ENCODE measurements around the gene JMY.

JMY gene, protein sequence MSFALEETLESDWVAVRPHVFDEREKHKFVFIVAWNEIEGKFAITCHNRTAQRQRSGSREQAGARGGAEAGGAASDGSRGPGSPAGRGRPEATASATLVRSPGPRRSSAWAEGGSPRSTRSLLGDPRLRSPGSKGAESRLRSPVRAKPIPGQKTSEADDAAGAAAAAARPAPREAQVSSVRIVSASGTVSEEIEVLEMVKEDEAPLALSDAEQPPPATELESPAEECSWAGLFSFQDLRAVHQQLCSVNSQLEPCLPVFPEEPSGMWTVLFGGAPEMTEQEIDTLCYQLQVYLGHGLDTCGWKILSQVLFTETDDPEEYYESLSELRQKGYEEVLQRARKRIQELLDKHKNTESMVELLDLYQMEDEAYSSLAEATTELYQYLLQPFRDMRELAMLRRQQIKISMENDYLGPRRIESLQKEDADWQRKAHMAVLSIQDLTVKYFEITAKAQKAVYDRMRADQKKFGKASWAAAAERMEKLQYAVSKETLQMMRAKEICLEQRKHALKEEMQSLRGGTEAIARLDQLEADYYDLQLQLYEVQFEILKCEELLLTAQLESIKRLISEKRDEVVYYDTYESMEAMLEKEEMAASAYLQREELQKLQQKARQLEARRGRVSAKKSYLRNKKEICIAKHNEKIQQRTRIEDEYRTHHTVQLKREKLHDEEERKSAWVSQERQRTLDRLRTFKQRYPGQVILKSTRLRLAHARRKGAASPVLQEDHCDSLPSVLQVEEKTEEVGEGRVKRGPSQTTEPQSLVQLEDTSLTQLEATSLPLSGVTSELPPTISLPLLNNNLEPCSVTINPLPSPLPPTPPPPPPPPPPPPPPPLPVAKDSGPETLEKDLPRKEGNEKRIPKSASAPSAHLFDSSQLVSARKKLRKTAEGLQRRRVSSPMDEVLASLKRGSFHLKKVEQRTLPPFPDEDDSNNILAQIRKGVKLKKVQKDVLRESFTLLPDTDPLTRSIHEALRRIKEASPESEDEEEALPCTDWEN

DNA sequence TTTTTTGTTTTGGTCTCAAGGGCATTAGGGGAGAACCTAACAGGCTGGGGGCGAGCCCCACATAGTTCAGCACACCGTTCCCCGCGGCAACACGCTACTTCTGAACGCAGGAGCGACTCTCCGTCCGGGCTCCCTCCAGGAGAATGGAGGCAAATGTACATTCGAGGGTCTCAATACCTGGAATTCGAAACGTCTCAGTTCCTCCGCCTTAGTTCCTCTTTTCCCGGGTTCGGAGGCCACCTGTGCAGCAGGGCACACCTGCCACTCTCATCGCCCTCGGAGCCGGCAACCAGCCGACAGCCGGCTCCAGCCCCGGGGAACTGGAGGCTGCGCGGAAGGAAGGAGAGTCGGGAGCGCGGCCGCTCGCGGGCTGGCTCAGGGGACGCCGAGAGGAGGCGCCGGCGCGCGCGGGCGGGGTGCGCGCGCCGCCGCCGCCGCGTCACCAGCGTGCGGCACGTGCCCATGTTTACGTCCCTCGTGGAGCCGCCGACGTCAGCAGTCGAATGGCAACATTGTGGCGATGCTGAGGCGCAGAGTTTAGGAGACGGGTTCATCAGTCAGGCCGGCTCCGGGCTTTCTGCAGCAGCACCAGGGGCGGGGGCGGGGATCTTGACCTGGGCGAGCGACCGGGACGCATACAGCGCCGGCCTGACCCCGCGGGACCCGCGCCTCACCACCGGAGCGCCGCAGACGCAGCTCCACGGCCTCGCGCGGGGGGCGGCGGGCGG is at the start of gene JMY:
Gene JMY (plus strand): TSS at position 498 of the 728 bp plus-strand sequence. CDS start 520 bp downstream, outside the sequence.
- DNase-seq (ENCODE audit: low spot score), result peak; percentile 89

DNA sequence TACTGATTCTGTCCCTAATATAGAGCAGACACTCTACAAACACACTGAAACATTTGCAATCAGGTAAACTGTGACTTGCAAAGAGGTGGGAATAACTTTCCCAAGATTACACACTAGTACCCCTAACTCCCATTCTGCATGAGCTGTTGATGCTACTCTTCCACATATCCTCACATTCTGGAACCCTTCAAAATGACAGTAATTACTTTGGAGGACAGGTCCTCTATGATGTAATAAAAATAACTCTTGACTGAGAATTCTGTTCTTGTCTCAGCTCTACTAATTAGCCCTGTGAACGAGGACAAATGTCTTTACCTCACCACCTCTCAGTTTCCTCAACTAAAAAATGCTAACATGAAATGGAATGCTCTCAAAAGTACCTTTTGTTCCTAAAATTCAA is 49.5 kb upstream of the JMY start:
- no peak for DNase-seq (ENCODE audit: low spot score)

DNA sequence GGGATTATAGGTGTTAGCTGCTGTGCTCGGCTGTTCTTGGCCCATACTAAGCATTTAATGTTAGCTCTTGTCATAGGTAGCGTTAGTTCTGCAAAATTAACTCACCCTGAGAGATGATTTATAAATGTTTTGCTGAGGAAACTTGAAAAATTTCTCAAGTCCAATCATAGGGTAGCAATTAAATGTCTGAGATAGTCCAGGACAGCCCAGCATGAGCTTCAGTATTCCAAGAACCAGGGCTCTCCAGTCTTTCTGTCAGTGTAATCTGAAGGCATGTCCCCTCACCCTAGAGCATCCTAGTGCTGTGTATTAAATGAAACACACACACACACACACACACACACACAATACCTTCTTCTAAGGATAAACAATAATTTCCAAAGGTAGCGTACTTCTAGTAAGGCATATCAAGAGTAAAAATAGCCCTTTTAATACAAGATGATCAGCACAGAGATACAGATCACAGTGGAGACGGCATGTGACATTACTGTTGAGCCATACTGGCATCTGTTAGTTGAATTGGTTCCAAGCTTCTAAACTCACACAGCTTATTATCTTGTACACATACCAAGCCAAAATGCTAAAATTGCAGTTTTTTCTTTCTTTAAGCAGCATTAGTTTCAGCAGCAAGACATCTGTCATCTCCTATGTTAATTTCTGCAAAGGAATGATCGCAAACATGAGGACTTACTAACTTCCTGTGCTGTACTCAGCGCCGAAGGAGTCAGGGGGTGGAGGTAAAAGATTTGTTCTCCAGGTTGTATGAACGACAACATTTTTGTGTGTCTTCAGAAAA is 46.3 kb upstream of the JMY start:
- DNase-seq (ENCODE audit: low spot score), result no peak

DNA sequence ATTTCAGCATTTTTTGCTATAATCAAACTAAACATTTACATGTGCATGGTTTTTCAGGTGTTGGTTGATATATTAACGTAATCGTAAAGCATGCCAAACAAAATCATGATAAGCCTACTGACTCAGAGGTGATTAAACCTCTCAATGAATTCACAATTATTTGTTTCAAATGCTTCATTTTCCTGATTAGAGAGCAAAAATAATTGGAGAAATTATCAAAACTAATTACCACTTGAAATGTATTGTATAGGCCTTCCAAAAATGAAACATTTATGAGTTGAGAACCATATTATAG is 45.7 kb upstream of the JMY start:
- DNase-seq (ENCODE audit: low spot score), result no peak

DNA sequence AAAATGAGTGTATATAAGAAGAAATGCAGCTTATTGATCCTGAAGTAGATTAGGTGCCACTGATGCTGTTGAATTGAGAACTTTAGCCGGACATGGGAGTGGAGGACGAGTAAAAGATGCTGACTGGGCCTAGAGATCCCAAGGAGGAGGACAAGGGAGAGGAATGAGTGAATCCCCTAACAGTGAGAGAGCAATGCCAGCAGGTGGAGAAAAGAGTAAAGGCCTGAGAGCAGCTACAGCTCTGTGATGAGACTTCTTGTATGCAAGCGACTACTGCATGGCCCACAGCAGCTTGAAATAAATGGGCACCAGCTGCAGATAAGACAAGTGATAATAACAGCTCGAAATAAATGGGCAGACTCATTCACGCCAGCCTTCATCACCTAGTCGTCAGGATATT is 44.5 kb upstream of the JMY start:
- no peak for DNase-seq (ENCODE audit: low spot score)

DNA sequence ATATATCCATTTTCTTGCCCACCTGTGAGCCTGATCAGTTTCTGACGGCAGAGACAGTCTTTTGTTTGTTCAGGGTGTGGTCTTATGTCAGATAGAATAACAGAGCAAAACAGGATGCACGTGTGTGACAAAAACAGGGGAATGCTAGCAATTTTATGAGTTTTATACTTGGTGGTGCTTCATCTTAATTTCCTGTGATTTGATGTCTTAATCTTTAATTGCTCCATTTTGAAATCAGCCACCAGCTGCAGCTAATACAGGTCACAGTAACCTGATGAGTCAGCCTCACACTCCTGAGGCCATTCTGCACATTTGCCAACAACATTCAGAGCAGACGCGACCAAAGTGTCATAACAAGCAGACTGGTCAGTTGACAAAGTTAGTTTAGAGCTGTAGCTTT is 42.3 kb upstream of the JMY start:
- no peak for DNase-seq (ENCODE audit: low spot score)

DNA sequence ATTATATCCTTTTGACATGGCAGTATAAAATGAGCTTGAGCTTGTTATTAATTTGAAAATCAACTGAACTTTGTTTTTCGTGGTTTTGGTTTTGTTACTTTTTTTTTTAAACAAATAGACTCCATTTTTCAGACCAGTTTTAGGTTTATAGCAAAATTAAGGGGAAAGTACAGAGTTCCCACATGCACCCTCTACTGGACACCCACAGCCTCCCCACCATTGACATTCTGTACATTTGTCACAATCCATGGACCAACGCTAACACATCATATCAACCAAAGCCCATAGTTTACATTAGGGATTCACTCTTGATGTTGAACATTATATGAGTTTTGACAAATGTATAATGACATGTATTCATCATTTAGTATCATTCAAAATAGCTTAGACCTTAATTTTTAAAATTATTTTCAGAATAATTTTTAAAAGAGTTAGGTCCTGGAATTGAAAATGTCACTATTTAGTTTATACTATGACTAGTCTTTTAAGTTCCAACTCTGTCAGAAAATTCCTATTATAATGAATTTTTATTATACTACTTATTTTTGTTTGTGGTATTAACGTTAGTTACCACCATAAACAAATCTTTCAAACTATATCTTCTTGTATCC is 35.3 kb upstream of the JMY start:
- DNase-seq (ENCODE audit: low spot score), result peak; percentile 16

DNA sequence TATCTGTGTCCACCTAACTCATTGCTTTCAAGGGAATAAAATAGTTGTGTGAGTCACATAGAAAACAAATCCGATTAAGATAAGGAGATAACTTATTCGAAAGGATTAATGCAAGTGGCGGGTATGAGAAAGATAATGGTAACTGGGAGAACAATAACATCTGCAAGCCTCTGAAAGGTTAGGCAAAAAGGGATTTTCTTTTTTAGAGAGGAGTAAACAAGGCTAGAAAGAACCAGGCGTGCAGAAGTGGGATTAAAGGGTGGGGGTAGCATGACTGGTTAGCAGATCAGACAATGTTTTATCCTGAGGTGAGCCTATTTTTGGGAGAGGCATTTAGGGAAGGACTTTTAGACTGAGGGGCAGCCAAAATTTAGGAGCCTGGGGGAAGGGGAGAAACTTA is 34.7 kb upstream of the JMY start:
- no peak for DNase-seq (ENCODE audit: low spot score)

DNA sequence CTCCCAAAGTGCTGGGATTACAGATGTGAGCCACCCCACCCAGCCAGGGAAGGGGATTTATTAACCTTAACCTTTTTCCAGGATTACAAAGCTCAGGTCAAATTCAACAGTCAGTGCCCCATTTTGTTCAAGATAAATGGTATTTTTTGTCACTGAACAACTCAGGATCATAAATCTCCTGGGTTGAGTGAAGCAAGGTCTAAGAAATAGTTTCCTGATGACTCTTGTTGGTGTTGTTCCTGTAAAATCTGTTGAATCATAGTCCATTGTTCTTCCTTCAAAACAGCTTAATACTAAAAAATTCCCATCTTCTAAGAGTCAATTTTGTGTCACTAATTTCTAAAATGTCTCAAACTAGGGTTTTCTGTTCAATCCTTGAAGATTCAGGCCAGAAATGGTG is 33.9 kb upstream of the JMY start:
- no peak for DNase-seq (ENCODE audit: low spot score)

DNA sequence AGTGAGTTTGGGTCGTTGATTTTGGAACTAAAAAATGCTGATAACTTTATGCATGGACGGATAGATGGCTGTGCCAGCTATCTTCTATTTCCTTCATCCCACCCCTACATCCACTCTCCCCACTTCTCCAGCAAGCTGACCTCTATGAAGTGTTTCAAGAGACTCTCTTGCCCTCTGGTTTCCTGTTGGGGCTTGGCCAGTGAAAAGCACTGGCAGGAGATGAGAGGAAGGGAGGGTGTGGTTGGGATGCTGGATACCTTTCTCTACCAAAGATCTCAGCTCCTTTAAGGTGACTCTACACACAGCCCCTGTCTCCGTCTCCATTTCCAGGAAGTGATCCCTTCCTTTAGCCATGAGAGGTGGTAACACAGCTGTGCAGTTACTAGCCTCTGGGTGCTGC is 30.0 kb upstream of the JMY start:
- DNase-seq (ENCODE audit: low spot score), result no peak

DNA sequence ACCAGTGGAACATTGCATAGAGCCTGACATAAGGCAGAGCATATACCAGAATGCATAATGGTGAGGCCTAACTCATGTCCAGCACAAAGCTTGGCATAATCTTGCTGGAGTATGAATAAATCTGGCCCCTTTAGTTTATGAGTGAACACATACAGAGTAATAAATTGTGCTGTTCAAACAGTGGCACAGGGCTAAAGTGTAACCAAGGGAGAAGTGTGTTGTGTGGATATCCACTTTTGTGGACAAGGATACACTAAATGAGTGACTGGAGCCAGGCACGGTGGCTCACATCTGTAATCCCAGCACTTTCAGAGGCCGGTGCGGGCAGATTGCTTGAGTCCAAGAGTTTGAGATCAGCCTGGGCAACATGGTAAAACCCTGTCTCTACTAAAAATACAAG is 29.4 kb upstream of the JMY start:
- no peak for DNase-seq (ENCODE audit: low spot score)

DNA sequence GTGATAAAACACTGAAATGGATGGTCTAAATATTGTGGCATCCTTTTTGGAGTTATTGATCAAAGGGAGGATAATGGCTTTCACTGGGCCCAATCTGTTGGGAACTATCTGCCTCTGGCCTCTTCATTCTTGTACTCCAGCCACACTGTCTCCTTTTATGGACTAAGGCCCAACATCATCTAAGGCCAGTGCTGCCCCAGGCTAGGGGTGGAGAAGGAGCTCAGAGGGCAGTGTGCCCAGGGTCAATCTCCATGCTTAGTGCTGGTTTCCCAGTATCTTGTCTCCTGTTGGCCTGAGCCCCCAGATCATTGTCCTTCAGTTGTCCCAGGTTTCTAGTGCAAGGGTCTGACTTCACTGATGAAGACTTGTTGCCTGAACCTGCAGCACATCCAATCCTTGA is 26.4 kb upstream of the JMY start:
- no peak for DNase-seq (ENCODE audit: low spot score)

DNA sequence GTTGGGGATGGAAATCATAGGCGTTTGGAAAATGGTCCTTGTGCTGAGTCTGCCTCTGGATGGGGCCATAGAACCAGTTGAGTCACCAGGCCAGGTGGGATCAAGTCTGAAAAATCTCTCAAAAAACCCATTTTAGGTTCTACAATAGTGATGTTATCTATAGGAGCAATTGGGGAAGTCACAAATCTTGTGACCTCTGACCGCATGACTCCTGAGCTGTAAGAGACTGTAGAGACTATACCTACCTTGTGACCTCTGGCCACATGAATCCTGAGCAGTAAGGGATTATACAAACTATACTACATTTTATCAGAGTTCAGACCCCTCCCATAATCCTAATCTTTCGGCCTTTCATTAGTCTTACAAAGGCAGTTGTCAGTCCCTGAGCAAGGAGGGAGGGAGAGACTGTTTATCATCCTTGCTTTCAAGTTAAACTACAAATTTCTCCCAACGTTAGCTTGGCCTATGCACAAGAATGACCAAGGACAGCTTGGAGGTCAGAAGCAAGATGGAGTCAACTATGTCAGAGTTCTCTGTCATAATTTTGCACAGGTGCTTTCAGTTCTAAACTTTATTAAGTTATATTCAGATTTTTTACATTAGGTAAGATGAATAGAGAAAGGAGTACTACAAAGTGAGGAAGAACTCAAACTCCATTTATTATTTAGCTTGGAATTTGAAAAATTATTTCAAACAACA is 11.5 kb upstream of the JMY start:
- DNase-seq (ENCODE audit: low spot score), result no peak

DNA sequence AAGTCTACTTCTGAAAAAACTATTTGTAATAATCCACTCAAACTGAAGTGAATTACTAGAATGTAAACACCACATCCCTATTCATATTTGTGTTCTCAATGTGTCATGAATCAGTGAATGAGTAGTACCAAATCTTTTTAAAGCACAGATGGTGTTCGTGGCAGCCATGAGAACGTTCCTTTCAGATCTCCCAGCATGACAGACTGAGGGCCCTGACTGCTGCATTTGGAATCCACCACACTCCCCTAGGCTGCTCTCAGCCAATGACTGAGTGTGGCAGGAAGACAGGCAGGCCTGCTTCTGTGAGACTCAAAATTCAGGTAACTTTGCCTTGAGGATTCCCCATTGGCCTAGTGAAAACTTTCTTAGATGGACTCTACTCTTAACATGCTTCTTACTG is 10.9 kb upstream of the JMY start:
- DNase-seq (ENCODE audit: low spot score), result no peak

DNA sequence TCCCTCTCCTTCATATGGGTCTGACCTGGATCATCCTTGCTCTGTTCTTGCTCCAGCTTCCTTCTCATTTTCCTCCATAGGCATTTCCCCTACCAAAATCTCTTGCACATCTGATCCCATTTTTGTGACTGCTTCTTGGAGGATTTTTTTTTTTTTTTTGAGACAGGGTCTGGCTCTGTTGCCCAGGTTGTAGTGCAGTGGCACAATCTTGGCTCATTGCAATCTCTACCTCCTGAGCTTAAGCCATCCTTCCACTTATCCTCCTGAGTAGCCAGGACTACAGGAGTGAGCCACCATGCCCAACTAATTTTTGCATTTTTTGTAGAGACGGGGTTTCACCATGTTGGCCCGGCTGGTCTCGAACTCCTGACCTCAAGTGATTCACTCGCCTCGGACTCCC is 10.5 kb upstream of the JMY start:
- no peak for DNase-seq (ENCODE audit: low spot score)

DNA sequence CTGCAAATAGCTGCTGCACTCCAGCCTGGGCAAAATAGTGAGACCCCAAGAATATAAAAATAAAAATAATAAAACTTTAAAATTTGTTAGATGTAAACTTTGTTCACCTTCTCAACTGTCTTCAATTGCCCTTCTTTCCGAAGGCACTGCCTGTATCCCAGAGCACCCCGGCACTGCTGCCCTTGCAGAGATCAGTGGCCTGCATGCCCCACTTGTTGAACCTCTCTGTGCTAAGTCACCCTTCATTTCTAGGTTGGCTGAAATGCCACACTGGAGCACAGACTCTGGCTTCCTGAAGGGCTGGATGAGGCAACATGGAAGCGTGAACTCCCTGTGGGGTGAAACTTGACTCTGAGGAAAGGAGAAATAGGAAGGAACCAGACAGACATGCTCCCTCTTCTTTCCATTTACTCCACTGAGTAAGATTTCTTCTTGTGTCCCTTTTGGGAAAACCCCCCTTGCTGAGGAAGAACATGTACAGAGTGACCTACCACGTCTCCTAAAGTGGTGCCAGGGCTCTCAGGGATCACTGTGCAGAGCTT is 8.4 kb upstream of the JMY start:
- no peak for DNase-seq (ENCODE audit: low spot score)

DNA sequence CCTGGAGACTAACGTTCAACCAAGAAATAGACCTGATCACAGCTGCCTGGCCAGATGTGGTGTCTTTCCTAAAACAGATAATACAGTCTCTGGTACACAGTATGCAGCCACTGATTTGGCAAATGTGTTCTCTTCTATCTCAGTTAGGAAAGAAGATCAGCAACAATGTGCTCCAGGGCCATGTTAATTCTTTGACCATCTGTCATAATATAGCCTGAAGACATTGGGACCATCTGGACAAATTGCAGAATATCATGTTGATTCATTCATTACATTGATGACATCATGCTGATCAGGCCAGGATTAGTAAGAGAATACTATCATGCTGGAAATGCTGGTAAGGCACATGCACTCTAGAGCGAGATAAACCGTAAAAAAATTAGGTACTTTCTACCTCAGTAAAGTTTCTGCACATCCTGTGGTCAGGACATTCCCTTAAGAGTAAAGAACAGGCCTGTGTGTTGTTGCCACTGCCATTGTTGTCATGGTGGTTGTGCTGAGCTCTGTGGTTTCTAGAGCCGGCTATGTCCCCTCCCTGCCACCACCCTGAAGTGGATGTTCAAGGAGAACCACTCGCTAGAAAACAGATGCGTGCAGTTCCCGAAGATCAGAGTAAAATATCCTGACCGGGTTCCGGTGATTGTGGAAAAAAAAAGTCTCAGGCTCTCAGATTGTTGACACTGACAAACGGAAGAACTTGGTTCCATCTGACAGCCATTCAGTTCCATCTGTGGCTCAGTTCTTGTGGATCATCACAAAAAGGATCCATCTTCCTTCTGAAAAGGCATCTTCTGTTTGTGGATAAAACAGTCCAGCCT is 6.4 kb upstream of the JMY start:
- DNase-seq (ENCODE audit: low spot score), result no peak

DNA sequence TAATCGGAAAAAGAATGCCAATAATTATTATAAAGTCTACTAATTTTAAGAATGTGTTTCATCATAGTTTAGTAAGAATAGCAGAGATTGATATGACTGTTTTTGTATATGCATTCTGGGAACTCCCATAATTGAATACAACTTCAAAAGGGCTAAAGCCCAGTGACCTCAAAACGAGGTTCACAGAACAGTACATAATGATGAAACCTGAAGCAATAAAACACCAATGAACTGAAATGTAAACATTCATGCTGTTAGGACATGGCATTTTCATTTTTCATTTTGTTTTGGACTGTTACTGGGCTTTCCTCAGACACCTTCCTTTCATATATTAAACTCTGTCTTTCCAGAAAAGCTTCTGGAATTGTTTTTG is 684 bp upstream of the JMY start:
- no peak for DNase-seq (ENCODE audit: low spot score)

DNA sequence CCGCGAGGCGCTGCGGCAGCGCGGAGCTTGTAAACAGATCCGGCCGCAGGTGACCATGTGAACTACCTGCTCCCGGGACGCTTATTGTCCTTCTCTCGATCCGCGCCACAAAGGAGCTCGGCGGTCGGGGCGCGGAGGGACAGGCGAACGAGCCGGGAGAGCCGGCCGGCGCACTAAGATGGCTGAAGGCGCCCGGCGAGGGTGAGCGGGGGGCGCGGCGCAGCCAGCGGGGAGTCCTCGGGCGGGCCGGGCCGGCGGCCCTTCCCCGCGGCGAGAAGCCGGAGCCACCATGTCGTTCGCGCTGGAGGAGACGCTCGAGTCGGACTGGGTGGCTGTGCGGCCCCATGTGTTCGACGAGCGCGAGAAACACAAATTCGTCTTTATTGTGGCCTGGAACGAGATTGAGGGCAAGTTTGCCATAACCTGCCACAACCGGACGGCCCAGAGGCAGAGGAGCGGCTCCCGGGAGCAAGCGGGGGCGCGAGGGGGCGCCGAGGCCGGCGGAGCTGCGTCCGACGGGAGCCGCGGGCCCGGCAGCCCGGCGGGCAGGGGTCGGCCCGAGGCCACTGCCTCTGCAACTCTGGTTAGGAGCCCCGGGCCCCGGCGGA is 535 bp downstream of the JMY start:
- peak; percentile 44 for DNase-seq (ENCODE audit: low spot score)
